Measurements from ENCODE around the gene MRPL32.

Gene MRPL32

GRCh38 chr7:42910306-42910705 lies 21.9 kb upstream of the MRPL32 start:
- H3K27ac ChIP-seq (ENCODE audit: low read length) = no peak overlapping the region
- H3K4me2 ChIP-seq (ENCODE audit: low read depth, low read length) = no peak overlapping the region
- H3K27me3 ChIP-seq (replicated peaks; ENCODE audit: insufficient read depth, low read length) = no peaks in the 10 kb centered on the region
- TF ChIP-seq CTCF (IDR thresholded peaks at IDR 0.05; ENCODE audit: low read length) = no peak
- TF ChIP-seq EZH2 (optimal IDR thresholded peaks at IDR 0.05; ENCODE audit: low read depth, low read length) = no peak
- TF ChIP-seq EZH2phosphoT487 (IDR thresholded peaks at IDR 0.05; ENCODE audit: low read length) = no peak
- DNase-seq = no peak
- H3K79me2 ChIP-seq (ENCODE audit: low read length) = no peaks in the 10 kb centered on the region
- H3K9ac ChIP-seq (ENCODE audit: low read length) = no peak overlapping the region
- H3K9me3 ChIP-seq (replicated peaks; ENCODE audit: insufficient read depth, low read length) = no peaks in the 10 kb centered on the region
- H4K20me1 ChIP-seq (ENCODE audit: insufficient read depth, low read length) = no peaks in the 10 kb centered on the region
- no peak overlapping the region for H3K4me3 ChIP-seq (ENCODE audit: low read length)
- no peak overlapping the region for H2AFZ ChIP-seq (ENCODE audit: low read length)
- peaks cover 18% of the 10 kb centered on the region for H3F3A ChIP-seq (ENCODE audit: insufficient read depth, low read length)
- H3K36me3 ChIP-seq (replicated peaks; ENCODE audit: insufficient read depth, low read length) = no peaks in the 10 kb centered on the region
- H3K4me1 ChIP-seq (ENCODE audit: low read length) = peaks cover 27% of the 10 kb centered on the region
- H3K9me2 ChIP-seq (replicated peaks; ENCODE audit: insufficient read depth, low read length) = no peaks in the 10 kb centered on the region

GRCh38 chr7:42911454-42912447 lies 20.4 kb upstream of the MRPL32 start, which contains the start of gene C7orf25:
Gene C7orf25 (minus strand): TSS chr7:42912070. CDS start chr7:42910900, 1,170 bp downstream.
- Histone ChIP-seq H3K4me2 (ENCODE audit: low read depth, low read length) (peak within 1 kb of the TSS; percentile 77), H3K79me2 (ENCODE audit: low read length) (no peaks in the 10 kb centered on the region), H3K4me1 (ENCODE audit: low read length) (peaks cover 27% of the 10 kb centered on the region), H3K9me3 (replicated peaks; ENCODE audit: insufficient read depth, low read length) (no peaks in the 10 kb centered on the region), H3K9ac (ENCODE audit: low read length) (peak within 1 kb of the TSS; percentile 48; the same call in 1 of the 2 replicates), H4K20me1 (ENCODE audit: insufficient read depth, low read length) (no peaks in the 10 kb centered on the region), H2AFZ (ENCODE audit: low read length) (peak within 1 kb of the TSS; percentile 57), H3K9me2 (replicated peaks; ENCODE audit: insufficient read depth, low read length) (no peaks in the 10 kb centered on the region), H3K27ac (ENCODE audit: low read length) (peak within 1 kb of the TSS; percentile 15; the same call in 1 of the 2 replicates), H3K36me3 (replicated peaks; ENCODE audit: insufficient read depth, low read length) (no peaks in the 10 kb centered on the region), H3K27me3 (replicated peaks; ENCODE audit: insufficient read depth, low read length) (no peaks in the 10 kb centered on the region), H3K4me3 (ENCODE audit: low read length) (peak within 1 kb of the TSS; percentile 67), H3F3A (ENCODE audit: insufficient read depth, low read length) (peaks cover 26% of the 10 kb centered on the region)
- DNase-seq = peak; percentile 95
- TF ChIP-seq EZH2 (optimal IDR thresholded peaks at IDR 0.05; ENCODE audit: low read depth, low read length) (no peak), CTCF (IDR thresholded peaks at IDR 0.05; ENCODE audit: low read length) (peak; percentile 7; the same call in 1 of the 2 replicates)

GRCh38 chr7:42913591-42913990 lies 18.6 kb upstream of the MRPL32 start:
- Histone ChIP-seq H3K27me3 (replicated peaks; ENCODE audit: insufficient read depth, low read length) (no peaks in the 10 kb centered on the region), H4K20me1 (ENCODE audit: insufficient read depth, low read length) (no peaks in the 10 kb centered on the region), H3K4me2 (ENCODE audit: low read depth, low read length) (peak overlapping the region; percentile 12; the same call in 1 of the 2 replicates), H3K27ac (ENCODE audit: low read length) (peak overlapping the region; percentile 58; the same call in 1 of the 2 replicates), H3K9me3 (replicated peaks; ENCODE audit: insufficient read depth, low read length) (no peaks in the 10 kb centered on the region), H3F3A (ENCODE audit: insufficient read depth, low read length) (peaks cover 26% of the 10 kb centered on the region), H3K9me2 (replicated peaks; ENCODE audit: insufficient read depth, low read length) (no peaks in the 10 kb centered on the region), H2AFZ (ENCODE audit: low read length) (no peak overlapping the region), H3K4me1 (ENCODE audit: low read length) (peaks cover 27% of the 10 kb centered on the region), H3K36me3 (replicated peaks; ENCODE audit: insufficient read depth, low read length) (peaks cover 6% of the 10 kb centered on the region; the same call in 1 of the 2 replicates), H3K4me3 (ENCODE audit: low read length) (no peak overlapping the region), H3K79me2 (ENCODE audit: low read length) (peaks cover 3% of the 10 kb centered on the region; the same call in 1 of the 2 replicates), H3K9ac (ENCODE audit: low read length) (no peak overlapping the region)
- DNase-seq = peak; percentile 55
- TF ChIP-seq EZH2phosphoT487 (IDR thresholded peaks at IDR 0.05; ENCODE audit: low read length) (no peak), CTCF (IDR thresholded peaks at IDR 0.05; ENCODE audit: low read length) (no peak), EZH2 (optimal IDR thresholded peaks at IDR 0.05; ENCODE audit: low read depth, low read length) (no peak)

Data from MM.1S (cell line).